IMR-90 (cell line): ENCODE data around the gene OR5L1. TPM values are rescaled to one million over a fixed set of nuclear protein-coding genes. Genes with fewer than 3 reads are reported as not detected.

Experiments
- ATAC-seq: fragments of 200-7000 bp; cut with Tn5 transposase; 2 replicates; pipeline ENCODE4 v1.9.1; 2020; ENCODE audit warnings: low read depth, mild to moderate bottlenecking, moderate library complexity
- BruUV-seq: library from RNA; stranded (reverse); fragments of 400-500 nt; replicated peaks from 2 replicates; lab custom pipeline; 2021; lab: Mats Ljungman, UMichigan
- CTCF ChIA-PET: fragments of 300-600 bp; formaldehyde crosslinking; extraction: SDS; loops from one replicate; lab custom pipeline; 2021; ENCODE audit warnings: antibody characterized with exemption; lab: Yijun Ruan, JAX
- POLR2A ChIA-PET: fragments of 300-600 bp; sonication (Branson Sonifier 250); formaldehyde crosslinking; loops from one replicate; lab custom pipeline; 2022; ENCODE audit warnings: antibody characterized with exemption; ENCODE audit not compliant: unreplicated experiment; lab: Charles Lee
- DNase-seq: peaks from one replicate; pipeline ENCODE4 v3.0.0; 2013
- H2AFZ ChIP-seq: replicated peaks from 2 replicates; pipeline ENCODE3; 2013; ENCODE audit warnings: low read length, mild to moderate bottlenecking; ENCODE audit not compliant: poor library complexity
- H2AK5ac ChIP-seq: 2 replicates; pipeline ENCODE4 v1.6.1; 2013; ENCODE audit warnings: low read depth, low read length, inconsistent platforms
- H2AK9ac ChIP-seq: replicated peaks from 2 replicates; pipeline ENCODE3; 2013; ENCODE audit warnings: mild to moderate bottlenecking, low read depth, low read length, moderate library complexity; ENCODE audit not compliant: poor library complexity
- H2BK120ac ChIP-seq: 2 replicates; pipeline ENCODE4 v1.6.1; 2013; ENCODE audit warnings: low read depth, low read length, inconsistent platforms
- H2BK15ac ChIP-seq: 3 replicates; pipeline ENCODE4 v1.6.1; 2013; ENCODE audit warnings: low read depth, low read length, inconsistent platforms
- H2BK20ac ChIP-seq: 2 replicates; pipeline ENCODE4 v1.6.1; 2013; ENCODE audit warnings: low read depth, mild to moderate bottlenecking, inconsistent platforms, low read length, moderate library complexity
- H2BK5ac ChIP-seq: 2 replicates; pipeline ENCODE4 v1.6.1; 2013; ENCODE audit warnings: mild to moderate bottlenecking, low read depth, low read length, inconsistent platforms; ENCODE audit not compliant: poor library complexity, severe bottlenecking
- H3K14ac ChIP-seq: replicated peaks from 2 replicates; pipeline ENCODE4 v1.6.1; 2013; ENCODE audit warnings: low read depth, low read length, inconsistent platforms
- H3K18ac ChIP-seq: 2 replicates; pipeline ENCODE4 v1.6.1; 2013; ENCODE audit warnings: low read depth, low read length, control low read depth
- H3K23ac ChIP-seq: 2 replicates; pipeline ENCODE4 v1.6.1; 2013; ENCODE audit warnings: low read depth, low read length, inconsistent platforms
- H3K27ac ChIP-seq: 2 replicates; pipeline ENCODE4 v1.5.1; 2013; ENCODE audit warnings: mild to moderate bottlenecking, control low read depth, low read length; ENCODE audit not compliant: insufficient read depth
- H3K27me3 ChIP-seq: 2 replicates; pipeline ENCODE4 v1.6.1; 2013; ENCODE audit warnings: low read length; ENCODE audit not compliant: control insufficient read depth, insufficient read depth
- H3K36me3 ChIP-seq: 2 replicates; pipeline ENCODE4 v1.6.1; 2013; ENCODE audit warnings: low read length, mixed read lengths; ENCODE audit not compliant: control insufficient read depth, insufficient read depth
- H3K4ac ChIP-seq: 2 replicates; pipeline ENCODE4 v1.6.1; 2013; ENCODE audit warnings: low read depth, low read length, inconsistent platforms
- H3K4me1 ChIP-seq: 2 replicates; pipeline ENCODE4 v1.6.1; 2013; ENCODE audit warnings: low read length, mixed read lengths; ENCODE audit not compliant: control insufficient read depth, insufficient read depth
- H3K4me2 ChIP-seq: 2 replicates; pipeline ENCODE4 v1.6.1; 2013; ENCODE audit warnings: low read depth, mild to moderate bottlenecking, control low read depth, low read length, moderate library complexity
- H3K4me3 ChIP-seq: 2 replicates; pipeline ENCODE4 v1.5.1; 2013; ENCODE audit warnings: low read depth, mild to moderate bottlenecking, control low read depth, low read length, moderate library complexity; ENCODE audit not compliant: insufficient read depth
- H3K56ac ChIP-seq: 2 replicates; pipeline ENCODE4 v1.6.1; 2013; ENCODE audit warnings: low read length, inconsistent platforms; ENCODE audit not compliant: insufficient read depth; ENCODE audit errors: extremely low read depth
- H3K79me1 ChIP-seq, 2 experiments: 2 replicates each; pipeline ENCODE4 v1.6.1; 2013; ENCODE audit warnings: low read length in 2 of 2, inconsistent platforms in 1 of 2, low read depth in 1 of 2
- H3K9ac ChIP-seq: 2 replicates; pipeline ENCODE4 v1.6.1; 2013; ENCODE audit warnings: low read depth, low read length, control low read depth
- H3K9me1 ChIP-seq: 2 replicates; pipeline ENCODE4 v1.6.1; 2013; ENCODE audit warnings: low read length, inconsistent platforms; ENCODE audit not compliant: insufficient read depth
- H3K9me3 ChIP-seq: 2 replicates; pipeline ENCODE4 v1.6.1; 2013; ENCODE audit warnings: low read length; ENCODE audit not compliant: control insufficient read depth, insufficient read depth
- H4K20me1 ChIP-seq: 2 replicates; pipeline ENCODE4 v1.6.1; 2013; ENCODE audit warnings: low read length, inconsistent platforms; ENCODE audit not compliant: insufficient read depth
- H4K5ac ChIP-seq: 2 replicates; pipeline ENCODE4 v1.6.1; 2013; ENCODE audit warnings: mild to moderate bottlenecking, low read depth, low read length, control low read depth
- H4K8ac ChIP-seq, 2 experiments: 2 replicates each; pipeline ENCODE4 v1.6.1; 2013; ENCODE audit warnings: low read depth in 2 of 2, low read length in 2 of 2, control low read depth in 1 of 2, inconsistent platforms in 1 of 2
- H4K91ac ChIP-seq: 2 replicates; pipeline ENCODE4 v1.6.1; 2013; ENCODE audit warnings: low read depth, low read length, inconsistent platforms; ENCODE audit not compliant: insufficient read depth
- BHLHE40 ChIP-seq: fragments of 150-350 bp; IDR thresholded peaks from 2 replicates; pipeline ENCODE4 v1.6.1; 2016; ENCODE audit warnings: mild to moderate bottlenecking, low read depth, low read length
- CEBPB ChIP-seq: IDR thresholded peaks from 2 replicates; pipeline ENCODE4 v1.6.1; 2012; ENCODE audit warnings: low read depth, low read length, improper control_type of control experiment
- CHD1 ChIP-seq: IDR thresholded peaks from 2 replicates; pipeline ENCODE4 v1.6.1; 2012; ENCODE audit warnings: low read depth, low read length, improper control_type of control experiment
- FOS ChIP-seq: fragments of 150-350 bp; IDR thresholded peaks from 2 replicates; pipeline ENCODE4 v1.6.1; 2016; ENCODE audit warnings: low read depth, low read length
- MAFK ChIP-seq: IDR thresholded peaks from 2 replicates; pipeline ENCODE4 v1.6.1; 2012; ENCODE audit warnings: low read depth, low read length, improper control_type of control experiment
- MAZ ChIP-seq: IDR thresholded peaks from 2 replicates; pipeline ENCODE4 v1.6.1; 2012; ENCODE audit warnings: low read depth, mild to moderate bottlenecking, low read length, improper control_type of control experiment, moderate library complexity, borderline replicate concordance
- MXI1 ChIP-seq: IDR thresholded peaks from 2 replicates; pipeline ENCODE4 v1.6.1; 2012; ENCODE audit warnings: low read depth, mild to moderate bottlenecking, low read length, moderate library complexity, borderline replicate concordance
- NFE2L2 ChIP-seq: fragments of 150-350 bp; IDR thresholded peaks from 2 replicates; pipeline ENCODE4 v1.6.1; 2016; ENCODE audit warnings: low read depth, mild to moderate bottlenecking, low read length
- POLR2A ChIP-seq: IDR thresholded peaks from 2 replicates; pipeline ENCODE4 v1.6.1; 2012; ENCODE audit warnings: mild to moderate bottlenecking, low read depth, low read length
- RAD21 ChIP-seq: IDR thresholded peaks from 2 replicates; pipeline ENCODE4 v1.6.1; 2012; ENCODE audit warnings: low read length, improper control_type of control experiment
- RCOR1 ChIP-seq: IDR thresholded peaks from 2 replicates; pipeline ENCODE4 v1.6.1; 2012; ENCODE audit warnings: mild to moderate bottlenecking, low read length, improper control_type of control experiment; ENCODE audit not compliant: insufficient replicate concordance
- RFX5 ChIP-seq: IDR thresholded peaks from 2 replicates; pipeline ENCODE4 v1.8.0; 2012; ENCODE audit warnings: low read depth, mild to moderate bottlenecking, low read length, moderate library complexity
- SMC3 ChIP-seq: fragments of 150-350 bp; IDR thresholded peaks from 2 replicates; pipeline ENCODE4 v1.6.1; 2016; ENCODE audit warnings: low read depth, mild to moderate bottlenecking, antibody characterized with exemption, low read length, moderate library complexity
- dilution Hi-C: fragments of 300-500 bp; cut with HindIII; formaldehyde crosslinking; loops from one replicate; pipeline ENCODE4 v1.14.3; 2018; ENCODE audit warnings: low sequenced_read_pairs; ENCODE audit not compliant: unreplicated experiment
- in situ Hi-C: fragments of 300-500 bp; cut with MboI; formaldehyde crosslinking; loops from 3 replicates; pipeline ENCODE4 v1.14.3; 2019; ENCODE audit warnings: low sequenced_read_pairs, inconsistent platforms, mixed read lengths
- intact Hi-C: fragments of 100-400 bp; cut with micrococcal nuclease; formaldehyde crosslinking; loops from 2 replicates; pipeline ENCODE4 v1.10.0; 2022
- polyA plus RNA-seq, 3 experiments: library from polyadenylated mRNA; depleted of rRNA; stranded (reverse); fragments of >200 nt; gene quantifications; 2 replicates each; pipeline ENCODE4 v1.2.3, GENCODE V29; 2012; ENCODE audit warnings: low replicate concordance in 1 of 3
- total RNA-seq: library from RNA; depleted of rRNA; stranded (reverse); fragments of >200 nt; gene quantifications from 2 replicates; pipeline ENCODE4 v1.2.3, GENCODE V29; 2012
- TF ChIP-seq, protein P1 (sequence below): conservative IDR thresholded peaks from 2 replicates; pipeline ENCODE4 v1.5.1; 2012; ENCODE audit warnings: mild to moderate bottlenecking, low read depth, low read length, improper control_type of control experiment
- TF ChIP-seq, protein P2 (sequence below): fragments of 150-350 bp; IDR thresholded peaks from 2 replicates; pipeline ENCODE4 v1.6.1; 2017; ENCODE audit warnings: mild to moderate bottlenecking, antibody characterized with exemption, low read length, low read depth
- TF ChIP-seq, protein P3 (sequence below): fragments of 150-350 bp; IDR thresholded peaks from 2 replicates; pipeline ENCODE4 v1.6.1; 2016; ENCODE audit warnings: low read depth, mild to moderate bottlenecking, low read length, moderate library complexity, borderline replicate concordance

Gene OR5L1
- total and polyA plus RNA-seq, 2 of the 4 experiments (the other 2 are of a cell fraction): not detected

DNA sequence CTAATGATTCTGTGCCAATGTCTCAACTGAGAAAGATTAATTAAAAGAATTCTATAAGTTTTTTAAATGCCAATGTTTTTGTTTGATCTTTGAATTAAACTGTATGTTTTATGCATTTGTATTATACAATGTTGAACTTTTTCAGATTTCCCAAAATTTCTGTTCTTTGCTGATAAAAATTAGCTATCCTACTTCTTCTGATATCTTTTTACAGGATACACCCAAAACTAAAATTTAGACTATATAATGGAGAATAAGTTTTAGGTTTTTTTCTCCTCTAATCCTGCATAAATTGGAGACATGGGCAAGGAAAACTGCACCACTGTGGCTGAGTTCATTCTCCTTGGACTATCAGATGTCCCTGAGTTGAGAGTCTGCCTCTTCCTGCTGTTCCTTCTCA is 15.8 kb downstream of the OR5L1 start, which contains the start of gene OR5L2:
Gene OR5L2 (plus strand): TSS at position 301 of the 400 bp plus-strand sequence. CDS start 0 bp downstream, at position 301.
- Histone ChIP-seq H3K9me1 (no peaks in the 10 kb centered on the region), H3K36me3 (no peaks in the 10 kb centered on the region), H3K27me3 (no peaks in the 10 kb centered on the region), H3K23ac (no peak within 1 kb of the TSS), H3K4me1 (no peaks in the 10 kb centered on the region), H4K8ac (no peak within 1 kb of the TSS), H3K9me3 (peaks cover 8% of the 10 kb centered on the region), H2BK120ac (no peak within 1 kb of the TSS), H2AK5ac (no peak within 1 kb of the TSS), H3K4me3 (no peak within 1 kb of the TSS), H3K9ac (no peak within 1 kb of the TSS), H2BK15ac (no peak within 1 kb of the TSS), H3K14ac (no peak within 1 kb of the TSS), H2AFZ (no peak within 1 kb of the TSS), H3K4me2 (no peak within 1 kb of the TSS), H3K18ac (no peak within 1 kb of the TSS), H2AK9ac (no peak within 1 kb of the TSS), H3K56ac (no peak within 1 kb of the TSS), H3K4ac (no peak within 1 kb of the TSS), H4K20me1 (no peaks in the 10 kb centered on the region), H2BK20ac (no peak within 1 kb of the TSS), H4K91ac (no peak within 1 kb of the TSS), H3K79me1 (no peaks in the 10 kb centered on the region), H2BK5ac (no peak within 1 kb of the TSS), H4K5ac (no peak within 1 kb of the TSS), H3K27ac (no peak within 1 kb of the TSS)
- TF ChIP-seq POLR2A (no peak), MAZ (no peak), MXI1 (no peak), SMC3 (no peak), FOS (no peak), MAFK (no peak), RAD21 (no peak), RFX5 (no peak), RCOR1 (no peak), BHLHE40 (no peak), CHD1 (no peak), CEBPB (no peak), NFE2L2 (no peak)
- TF ChIP-seq, protein P1, sequence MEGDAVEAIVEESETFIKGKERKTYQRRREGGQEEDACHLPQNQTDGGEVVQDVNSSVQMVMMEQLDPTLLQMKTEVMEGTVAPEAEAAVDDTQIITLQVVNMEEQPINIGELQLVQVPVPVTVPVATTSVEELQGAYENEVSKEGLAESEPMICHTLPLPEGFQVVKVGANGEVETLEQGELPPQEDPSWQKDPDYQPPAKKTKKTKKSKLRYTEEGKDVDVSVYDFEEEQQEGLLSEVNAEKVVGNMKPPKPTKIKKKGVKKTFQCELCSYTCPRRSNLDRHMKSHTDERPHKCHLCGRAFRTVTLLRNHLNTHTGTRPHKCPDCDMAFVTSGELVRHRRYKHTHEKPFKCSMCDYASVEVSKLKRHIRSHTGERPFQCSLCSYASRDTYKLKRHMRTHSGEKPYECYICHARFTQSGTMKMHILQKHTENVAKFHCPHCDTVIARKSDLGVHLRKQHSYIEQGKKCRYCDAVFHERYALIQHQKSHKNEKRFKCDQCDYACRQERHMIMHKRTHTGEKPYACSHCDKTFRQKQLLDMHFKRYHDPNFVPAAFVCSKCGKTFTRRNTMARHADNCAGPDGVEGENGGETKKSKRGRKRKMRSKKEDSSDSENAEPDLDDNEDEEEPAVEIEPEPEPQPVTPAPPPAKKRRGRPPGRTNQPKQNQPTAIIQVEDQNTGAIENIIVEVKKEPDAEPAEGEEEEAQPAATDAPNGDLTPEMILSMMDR: no peak
- TF ChIP-seq, protein P2, sequence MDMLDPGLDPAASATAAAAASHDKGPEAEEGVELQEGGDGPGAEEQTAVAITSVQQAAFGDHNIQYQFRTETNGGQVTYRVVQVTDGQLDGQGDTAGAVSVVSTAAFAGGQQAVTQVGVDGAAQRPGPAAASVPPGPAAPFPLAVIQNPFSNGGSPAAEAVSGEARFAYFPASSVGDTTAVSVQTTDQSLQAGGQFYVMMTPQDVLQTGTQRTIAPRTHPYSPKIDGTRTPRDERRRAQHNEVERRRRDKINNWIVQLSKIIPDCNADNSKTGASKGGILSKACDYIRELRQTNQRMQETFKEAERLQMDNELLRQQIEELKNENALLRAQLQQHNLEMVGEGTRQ: no peak
- TF ChIP-seq, protein P3, sequence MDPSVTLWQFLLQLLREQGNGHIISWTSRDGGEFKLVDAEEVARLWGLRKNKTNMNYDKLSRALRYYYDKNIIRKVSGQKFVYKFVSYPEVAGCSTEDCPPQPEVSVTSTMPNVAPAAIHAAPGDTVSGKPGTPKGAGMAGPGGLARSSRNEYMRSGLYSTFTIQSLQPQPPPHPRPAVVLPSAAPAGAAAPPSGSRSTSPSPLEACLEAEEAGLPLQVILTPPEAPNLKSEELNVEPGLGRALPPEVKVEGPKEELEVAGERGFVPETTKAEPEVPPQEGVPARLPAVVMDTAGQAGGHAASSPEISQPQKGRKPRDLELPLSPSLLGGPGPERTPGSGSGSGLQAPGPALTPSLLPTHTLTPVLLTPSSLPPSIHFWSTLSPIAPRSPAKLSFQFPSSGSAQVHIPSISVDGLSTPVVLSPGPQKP: no peak
- dilution Hi-C loops: no loop called here
- intact Hi-C loops: no loop called here
- CTCF ChIA-PET: no interaction called here
- ATAC-seq (no peak), DNase-seq (no peak)
- BruUV-seq: no TSS peak
- POLR2A ChIA-PET: no interaction called here
- in situ Hi-C loops: no loop called here
